Fibroblast of lung (primary cell): ENCODE measurements around the gene AFAP1. TPM values are rescaled to one million over a fixed set of nuclear protein-coding genes. Genes with fewer than 3 reads are reported as not detected.

ENCODE experiments used
- DNase-seq, 2 donors: peaks; one replicate each; pipeline versions ENCODE4 v3.0.0 to v3.0.0-alpha.2; 2010; ENCODE audit warnings: low read depth in 2 of 2
- H2AFZ ChIP-seq: 2 replicates; pipeline ENCODE4 v1.5.1; 2012; ENCODE audit warnings: low read length, control low read depth, inconsistent platforms
- H3K27ac ChIP-seq: 2 replicates; pipeline ENCODE4 v1.5.1; 2011; ENCODE audit warnings: low read length, control low read depth; ENCODE audit not compliant: insufficient read depth
- H3K27me3 ChIP-seq: 2 replicates; pipeline ENCODE4 v1.5.1; 2011; ENCODE audit warnings: mild to moderate bottlenecking, low read length; ENCODE audit not compliant: control insufficient read depth, insufficient read depth
- H3K36me3 ChIP-seq: 2 replicates; pipeline ENCODE4 v1.5.1; 2011; ENCODE audit warnings: low read length; ENCODE audit not compliant: control insufficient read depth, insufficient read depth
- H3K4me1 ChIP-seq: 2 replicates; pipeline ENCODE4 v1.5.1; 2011; ENCODE audit warnings: low read length; ENCODE audit not compliant: control insufficient read depth, insufficient read depth; ENCODE audit errors: extremely low read depth
- H3K4me2 ChIP-seq: 2 replicates; pipeline ENCODE4 v1.5.1; 2011; ENCODE audit warnings: low read length, control low read depth; ENCODE audit not compliant: insufficient read depth; ENCODE audit errors: extremely low read depth
- H3K4me3 ChIP-seq, 4 experiments: fragments of 200-600 bp in 1 of 4; sonication (generic) in 1 of 4; replicated peaks in 1 of 4; 2 replicates each; pipeline ENCODE4 v1.5.1; 2011 to 2016; ENCODE audit warnings: low read length in 4 of 4, low read depth in 3 of 4, mild to moderate bottlenecking in 3 of 4, control low read depth in 2 of 4, inconsistent platforms in 1 of 4, mixed read lengths in 1 of 4; ENCODE audit not compliant: insufficient read depth in 1 of 4; ENCODE audit errors: control extremely low read depth in 1 of 4
- H3K79me2 ChIP-seq: 2 replicates; pipeline ENCODE4 v1.5.1; 2012; ENCODE audit warnings: mild to moderate bottlenecking, low read length, inconsistent platforms; ENCODE audit not compliant: control insufficient read depth, insufficient read depth
- H3K9ac ChIP-seq: 2 replicates; pipeline ENCODE4 v1.5.1; 2011; ENCODE audit warnings: mild to moderate bottlenecking, low read length, control low read depth; ENCODE audit not compliant: insufficient read depth
- H3K9me3 ChIP-seq: 2 replicates; pipeline ENCODE4 v1.5.1; 2012; ENCODE audit warnings: low read depth, low read length; ENCODE audit not compliant: control insufficient read depth, insufficient read depth
- H4K20me1 ChIP-seq: 2 replicates; pipeline ENCODE4 v1.5.1; 2011; ENCODE audit warnings: low read length; ENCODE audit not compliant: control insufficient read depth, insufficient read depth; ENCODE audit errors: extremely low read depth
- EZH2 ChIP-seq: IDR thresholded peaks from 2 replicates; pipeline ENCODE4 v1.5.1; 2012; ENCODE audit warnings: low read length, control low read depth, mild to moderate bottlenecking; ENCODE audit errors: missing control alignments
- polyA plus RNA-seq, 2 donors: library from polyadenylated mRNA; depleted of rRNA in 1 of 2; stranded (reverse) in 1 of 2; unstranded in 1 of 2; fragments of >200 nt; gene quantifications; 2 replicates each; pipeline ENCODE4 v1.2.1, GENCODE V29; 2011 to 2012; ENCODE audit warnings: missing spikeins in 1 of 2
- total RNA-seq: library from RNA; depleted of rRNA; stranded (reverse); fragments of >200 nt; gene quantifications from 2 replicates; pipeline ENCODE4 v1.2.1, GENCODE V29; 2014
- TF ChIP-seq, protein P1 (sequence below), 2 donors: IDR thresholded peaks in 1 of 2; conservative IDR thresholded peaks in 1 of 2; 1 replicate in 1 of 2; 2 replicates in 1 of 2; pipeline ENCODE4 v1.5.1; 2011 to 2012; ENCODE audit warnings: low read length in 2 of 2, control low read depth in 1 of 2, inconsistent platforms in 1 of 2, low read depth in 1 of 2, mild to moderate bottlenecking in 1 of 2

AFAP1 gene
- total and polyA plus RNA-seq, 2 donors (not counting 1 experiment from before 2014, with no cell fraction given): 21.8 to 30.1 TPM

- Histone ChIP-seq H3K9ac (no peak overlapping the region), H3K27ac (no peak overlapping the region), H3K79me2 (no peaks in the 10 kb centered on the region), H3K36me3 (no peaks in the 10 kb centered on the region), H3K27me3 (no peaks in the 10 kb centered on the region), H3K9me3 (no peaks in the 10 kb centered on the region), H2AFZ (no peak overlapping the region), H3K4me1 (peaks cover 2% of the 10 kb centered on the region), H3K4me2 (no peak overlapping the region), H4K20me1 (no peaks in the 10 kb centered on the region), H3K4me3 (no peak overlapping the region)
- TF ChIP-seq, protein P1, sequence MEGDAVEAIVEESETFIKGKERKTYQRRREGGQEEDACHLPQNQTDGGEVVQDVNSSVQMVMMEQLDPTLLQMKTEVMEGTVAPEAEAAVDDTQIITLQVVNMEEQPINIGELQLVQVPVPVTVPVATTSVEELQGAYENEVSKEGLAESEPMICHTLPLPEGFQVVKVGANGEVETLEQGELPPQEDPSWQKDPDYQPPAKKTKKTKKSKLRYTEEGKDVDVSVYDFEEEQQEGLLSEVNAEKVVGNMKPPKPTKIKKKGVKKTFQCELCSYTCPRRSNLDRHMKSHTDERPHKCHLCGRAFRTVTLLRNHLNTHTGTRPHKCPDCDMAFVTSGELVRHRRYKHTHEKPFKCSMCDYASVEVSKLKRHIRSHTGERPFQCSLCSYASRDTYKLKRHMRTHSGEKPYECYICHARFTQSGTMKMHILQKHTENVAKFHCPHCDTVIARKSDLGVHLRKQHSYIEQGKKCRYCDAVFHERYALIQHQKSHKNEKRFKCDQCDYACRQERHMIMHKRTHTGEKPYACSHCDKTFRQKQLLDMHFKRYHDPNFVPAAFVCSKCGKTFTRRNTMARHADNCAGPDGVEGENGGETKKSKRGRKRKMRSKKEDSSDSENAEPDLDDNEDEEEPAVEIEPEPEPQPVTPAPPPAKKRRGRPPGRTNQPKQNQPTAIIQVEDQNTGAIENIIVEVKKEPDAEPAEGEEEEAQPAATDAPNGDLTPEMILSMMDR (conservative IDR thresholded peaks at IDR 0.05 in 1 of 2, IDR thresholded peaks at IDR 0.05 in 1 of 2; ENCODE audit: low read depth in 1 of 2, low read length in 2 of 2): no peak
- no peak for TF ChIP-seq EZH2
- DNase-seq: peak in 1 of 2 donors; percentile 63
Measured at GRCh38 chr4:7980036-7980435, 40.4 kb upstream of the AFAP1 start.

GRCh38 chr4:7979652-7979968, 39.9 kb upstream of the AFAP1 start:
- no peak for DNase-seq
- Histone ChIP-seq H3K27me3 (no peaks in the 10 kb centered on the region), H4K20me1 (no peaks in the 10 kb centered on the region), H3K27ac (no peak overlapping the region), H3K9me3 (no peaks in the 10 kb centered on the region), H2AFZ (no peak overlapping the region), H3K4me1 (peaks cover 2% of the 10 kb centered on the region), H3K4me3 (no peak overlapping the region), H3K36me3 (no peaks in the 10 kb centered on the region), H3K4me2 (no peak overlapping the region), H3K9ac (no peak overlapping the region), H3K79me2 (no peaks in the 10 kb centered on the region)
- no peak for TF ChIP-seq EZH2
- TF ChIP-seq, protein P1 (conservative IDR thresholded peaks at IDR 0.05 in 1 of 2, IDR thresholded peaks at IDR 0.05 in 1 of 2; ENCODE audit: low read depth in 1 of 2, low read length in 2 of 2): no peak

DNA sequence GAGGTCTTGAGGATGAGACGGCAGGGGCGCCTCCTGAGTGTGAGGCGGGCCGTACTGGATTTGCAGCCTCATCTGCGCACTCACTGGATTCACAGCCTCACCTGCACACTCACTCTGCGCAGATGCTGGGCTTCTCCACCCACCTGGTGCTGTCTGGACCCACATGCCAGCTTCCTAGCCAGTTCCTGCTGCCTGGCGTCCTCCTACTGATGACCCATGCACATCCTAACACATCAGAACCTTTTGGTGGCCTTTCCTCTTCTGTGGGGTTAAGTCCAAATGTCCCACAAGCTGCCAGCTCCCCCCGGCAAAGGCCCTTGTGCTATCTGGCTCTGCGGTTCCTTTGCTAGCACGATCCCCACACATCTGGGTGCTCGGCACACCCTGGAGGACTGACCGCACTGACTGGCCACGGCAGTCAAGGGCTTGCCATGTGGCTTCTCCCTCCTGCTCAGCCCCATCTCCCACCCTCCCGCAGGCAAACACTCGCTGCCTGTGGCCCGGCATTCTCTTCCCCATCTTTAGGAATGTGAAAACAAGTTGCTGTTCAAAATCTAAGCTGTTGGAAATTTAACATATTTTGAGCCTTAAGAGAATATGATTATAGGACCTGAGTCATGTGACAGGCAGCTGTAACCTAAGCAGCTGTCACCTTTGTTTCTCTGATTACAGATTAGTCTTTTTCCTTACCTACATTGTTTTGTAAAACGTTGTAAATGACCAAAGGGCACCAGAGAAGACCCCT, 39.4 kb upstream of the AFAP1 start:
- no peak for DNase-seq
- H3K9me3 ChIP-seq: no peaks in the 10 kb centered on the region

More for the DNA sequence above, 39.4 kb upstream of the AFAP1 start:
- H3K4me2 ChIP-seq: no peak overlapping the region
- H2AFZ ChIP-seq: no peak overlapping the region
- no peaks in the 10 kb centered on the region for H3K36me3 ChIP-seq
- no peak overlapping the region for H3K4me3 ChIP-seq
- H3K9ac ChIP-seq: no peak overlapping the region
- no peak overlapping the region for H3K27ac ChIP-seq
- H3K27me3 ChIP-seq: no peaks in the 10 kb centered on the region
- H4K20me1 ChIP-seq: no peaks in the 10 kb centered on the region
- peaks cover 2% of the 10 kb centered on the region for H3K4me1 ChIP-seq
- TF ChIP-seq, protein P1 (conservative IDR thresholded peaks at IDR 0.05 in 1 of 2, IDR thresholded peaks at IDR 0.05 in 1 of 2; ENCODE audit: low read depth in 1 of 2, low read length in 2 of 2): no peak
- no peak for TF ChIP-seq EZH2
- H3K79me2 ChIP-seq: no peaks in the 10 kb centered on the region
